ENCODE data around the gene SEPTIN5.
"Not testable (repeated sequence)": the region's sequence is repeated elsewhere in the genome, so short reads cannot be mapped to it uniquely, and the experiment has no call there.

SEPTIN5 gene

GRCh38 chr22:19721330-19722177 lies 7.3 kb downstream of the SEPTIN5 start:
- DNase-seq: no peak

DNA sequence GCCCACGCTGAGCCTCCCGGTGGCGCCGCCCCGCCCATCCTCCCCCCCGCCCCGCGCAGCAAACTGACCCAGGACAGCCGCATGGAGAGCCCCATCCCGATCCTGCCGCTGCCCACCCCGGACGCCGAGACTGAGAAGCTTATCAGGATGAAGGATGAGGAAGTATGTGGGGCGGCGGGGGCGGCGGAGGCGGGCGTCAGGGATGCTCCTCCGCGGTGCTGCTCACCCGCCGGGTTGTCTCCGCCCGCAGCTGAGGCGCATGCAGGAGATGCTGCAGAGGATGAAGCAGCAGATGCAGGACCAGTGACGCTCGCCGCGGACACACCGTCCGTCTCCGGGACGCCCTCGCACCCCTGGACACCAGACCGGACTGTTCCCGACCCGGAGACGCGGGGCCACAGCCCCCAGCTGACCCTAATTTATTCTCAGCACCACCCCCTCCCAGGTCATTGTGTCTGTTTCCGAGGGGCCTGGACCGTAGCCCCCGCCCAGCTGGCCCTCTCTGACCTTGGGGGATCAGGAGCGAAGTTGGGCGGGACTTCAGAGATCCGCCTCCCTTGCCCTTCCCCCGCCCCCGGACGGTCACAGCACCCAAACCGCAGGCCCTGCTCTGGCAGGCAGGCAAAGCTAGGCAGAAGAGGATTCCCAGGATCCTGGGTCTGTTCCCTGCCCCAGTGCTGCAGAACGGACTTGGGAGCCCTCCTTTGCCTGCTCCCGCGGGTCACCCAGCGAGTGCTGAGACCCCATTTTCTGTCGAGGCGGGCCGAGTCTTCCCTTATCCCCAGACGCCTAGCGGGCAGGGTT lies 8.1 kb downstream of the SEPTIN5 start:
- DNase-seq: no peak

- no peak for DNase-seq
These were observed 8.6 kb downstream of the SEPTIN5 start for GRCh38 chr22:19722982-19723231.

DNA sequence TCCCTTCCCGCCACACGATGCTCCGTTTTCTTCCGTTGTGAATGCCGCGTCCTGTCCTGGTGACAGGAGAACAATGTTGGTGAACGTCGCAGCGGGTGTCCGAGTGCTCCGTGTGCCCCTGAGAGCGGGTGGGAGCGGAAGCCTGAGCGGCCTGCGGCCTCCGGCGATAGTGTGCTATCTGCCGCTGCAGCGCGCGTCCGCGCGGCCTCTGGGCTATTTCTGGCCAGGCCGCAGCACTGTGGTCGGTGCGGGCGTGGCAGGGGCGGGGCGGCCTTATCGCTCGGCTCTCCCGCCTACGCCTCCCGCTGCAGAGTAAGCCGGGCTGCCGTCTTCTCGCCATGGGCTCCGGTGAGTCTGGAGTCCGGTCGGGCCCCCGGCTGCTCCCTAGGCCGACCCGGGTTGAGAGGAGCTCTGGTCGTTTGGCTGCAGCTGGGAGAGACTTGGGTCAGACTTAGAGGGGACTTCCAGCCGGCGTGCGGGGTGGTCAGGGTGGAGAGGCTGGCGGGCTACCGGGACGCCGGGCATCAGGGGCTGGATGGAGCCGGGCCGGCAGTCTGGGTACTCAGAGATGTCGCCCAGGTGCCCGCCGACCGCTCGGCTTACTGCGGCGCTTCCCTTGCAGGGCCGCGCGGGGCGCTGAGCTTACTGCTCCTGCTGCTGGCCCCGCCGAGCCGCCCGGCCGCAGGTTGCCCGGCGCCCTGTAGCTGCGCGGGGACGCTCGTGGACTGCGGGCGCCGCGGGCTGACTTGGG lies 9.1 kb downstream of the SEPTIN5 start, which contains the start of gene GP1BB:
Gene GP1BB, plus strand, starts transcription at position 308 of the 751 bp plus-strand sequence. Its CDS starts 31 bp downstream, at position 339.
- DNase-seq: peak; percentile 39

DNA sequence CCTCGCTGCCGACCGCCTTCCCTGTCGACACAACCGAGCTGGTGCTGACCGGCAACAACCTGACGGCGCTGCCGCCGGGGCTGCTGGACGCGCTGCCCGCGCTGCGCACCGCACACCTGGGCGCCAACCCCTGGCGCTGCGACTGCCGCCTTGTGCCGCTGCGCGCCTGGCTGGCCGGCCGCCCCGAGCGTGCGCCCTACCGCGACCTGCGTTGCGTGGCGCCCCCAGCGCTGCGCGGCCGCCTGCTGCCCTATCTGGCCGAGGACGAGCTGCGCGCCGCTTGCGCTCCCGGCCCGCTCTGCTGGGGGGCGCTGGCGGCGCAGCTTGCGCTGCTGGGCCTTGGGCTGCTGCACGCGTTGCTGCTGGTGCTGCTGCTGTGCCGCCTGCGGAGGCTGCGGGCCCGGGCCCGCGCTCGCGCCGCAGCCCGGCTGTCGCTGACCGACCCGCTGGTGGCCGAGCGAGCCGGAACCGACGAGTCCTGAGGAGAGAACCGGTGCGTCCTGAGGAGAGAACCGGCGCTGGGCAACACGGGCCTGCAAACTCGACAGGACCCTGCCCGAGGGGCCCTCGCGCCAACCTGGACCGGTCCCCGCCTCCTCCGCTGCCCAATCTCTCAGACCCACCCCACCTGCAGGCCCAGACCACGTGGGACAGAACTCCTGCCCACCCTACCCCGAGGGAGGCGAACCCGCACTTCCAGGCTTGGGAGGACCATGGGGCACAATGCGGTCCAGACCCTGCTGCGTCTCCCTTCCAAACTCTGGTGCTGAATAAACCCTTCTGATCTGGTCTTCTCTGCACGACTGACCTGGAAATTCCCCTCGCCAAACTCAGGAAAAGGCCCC lies 9.9 kb downstream of the SEPTIN5 start:
- DNase-seq: peak; percentile 52

GRCh38 chr22:19724927-19725661 lies 10.8 kb downstream of the SEPTIN5 start:
- DNase-seq: no peak

- DNase-seq: not testable (repeated sequence)
These were observed 11.9 kb downstream of the SEPTIN5 start for GRCh38 chr22:19726064-19726788.

GRCh38 chr22:19727310-19728150 lies 13.2 kb downstream of the SEPTIN5 start:
- DNase-seq: no peak

GRCh38 chr22:19728271-19728670 lies 14.0 kb downstream of the SEPTIN5 start:
- no peak for DNase-seq

DNA sequence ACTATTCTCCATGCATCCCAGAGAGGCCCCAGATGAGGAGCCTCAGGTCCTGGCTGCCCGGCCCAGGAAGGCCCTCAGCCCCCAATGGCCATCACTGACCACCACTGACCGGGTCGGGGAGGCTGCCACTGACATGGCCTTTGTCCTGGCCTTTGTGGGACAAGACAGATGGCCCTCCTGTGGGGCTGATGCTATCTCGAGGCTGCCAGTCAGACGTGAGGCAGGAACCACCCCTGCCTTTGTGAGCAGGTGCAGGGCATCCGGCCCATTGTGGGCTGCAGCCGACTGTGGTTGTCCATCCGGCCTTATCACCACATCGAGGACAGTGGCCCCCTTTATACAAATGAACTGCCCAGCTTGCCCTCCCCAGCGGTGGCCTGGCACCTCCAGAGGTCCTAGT lies 14.5 kb downstream of the SEPTIN5 start:
- no peak for DNase-seq

GRCh38 chr22:19729507-19729906 lies 15.2 kb downstream of the SEPTIN5 start:
- DNase-seq: no peak

DNA sequence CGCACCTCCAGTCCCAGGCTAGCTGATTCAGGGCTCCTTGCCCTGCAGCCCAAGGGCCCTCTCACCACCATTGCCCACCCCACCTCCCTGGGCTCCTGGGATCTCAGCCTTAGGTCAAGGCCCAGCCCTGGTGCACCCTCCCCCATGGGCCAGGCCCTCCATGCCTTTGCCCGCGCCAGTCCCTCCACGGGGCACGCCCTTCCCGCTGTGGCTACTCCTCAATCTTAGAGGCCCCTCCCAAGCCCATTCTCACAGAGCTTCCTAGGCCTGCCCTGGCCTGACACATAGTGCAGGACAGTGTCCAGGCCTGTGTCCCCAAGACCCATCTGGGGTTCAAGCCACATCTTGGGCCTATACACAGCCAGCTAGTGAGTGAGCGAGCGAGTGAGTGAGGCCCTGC lies 15.9 kb downstream of the SEPTIN5 start:
- DNase-seq: no peak

DNA sequence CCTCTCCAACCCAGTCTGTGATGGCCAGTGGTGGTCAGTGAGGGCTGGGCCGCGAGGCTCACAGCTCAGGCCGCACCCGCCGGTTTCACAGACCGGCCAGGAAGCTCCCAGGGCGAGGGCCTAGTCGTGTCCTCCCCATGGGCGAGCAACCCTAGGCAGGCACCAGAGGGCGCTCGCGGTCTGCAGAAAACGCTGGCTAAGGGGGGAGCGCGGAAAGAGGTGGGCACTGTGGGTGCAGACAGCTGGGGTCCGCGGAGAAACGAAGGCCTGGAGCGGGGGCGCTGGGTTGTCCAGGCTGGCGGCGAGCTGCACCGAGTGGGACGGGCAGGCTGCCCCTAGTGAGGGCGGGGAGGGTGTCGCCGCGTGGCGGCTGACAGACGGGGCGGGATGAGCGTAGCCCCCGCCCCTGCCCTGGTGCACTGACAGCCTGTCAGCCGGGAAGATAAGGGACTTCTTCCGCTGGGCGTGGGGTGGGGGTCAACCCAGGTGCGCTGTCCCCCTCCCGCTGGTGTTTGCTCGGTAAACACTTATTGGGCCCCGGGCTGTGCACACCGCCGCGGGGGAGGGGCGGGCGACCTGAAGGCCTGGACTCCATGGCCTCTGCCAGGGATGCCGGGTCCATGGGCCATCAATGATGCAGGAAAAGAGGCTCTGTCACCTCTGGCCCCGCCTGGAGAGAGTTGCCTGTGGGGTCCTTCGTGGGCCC lies 16.5 kb downstream of the SEPTIN5 start:
- peak; percentile 74 for DNase-seq

- DNase-seq: no peak
These were observed 17.2 kb downstream of the SEPTIN5 start for GRCh38 chr22:19731361-19732135.

- no peak for DNase-seq
These were observed 18.3 kb downstream of the SEPTIN5 start for GRCh38 chr22:19732403-19733113.

GRCh38 chr22:19733755-19734154 lies 19.5 kb downstream of the SEPTIN5 start:
- DNase-seq: no peak

DNA sequence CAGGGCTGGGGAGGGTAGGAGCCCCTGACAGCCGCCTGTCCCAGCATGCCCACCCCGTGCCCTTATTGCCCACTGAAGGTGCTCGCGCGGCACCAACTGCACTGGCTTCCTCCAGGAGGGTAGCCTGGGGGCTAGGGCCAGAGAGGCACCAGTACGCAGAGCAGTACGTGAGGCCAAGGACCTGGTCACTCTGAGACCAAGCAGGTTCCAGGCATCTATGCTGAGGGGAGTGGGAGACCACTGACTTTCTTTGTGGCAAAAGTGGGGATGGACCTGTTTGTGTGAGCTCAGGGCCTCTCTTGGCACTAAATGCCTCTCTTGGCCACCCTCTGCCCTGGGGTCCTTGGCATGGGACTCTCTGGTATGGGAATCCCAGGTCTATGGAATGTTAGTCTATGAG lies 19.9 kb downstream of the SEPTIN5 start:
- DNase-seq: no peak

GRCh38 chr22:19734837-19735382 lies 20.6 kb downstream of the SEPTIN5 start:
- no peak for DNase-seq
